WERI-Rb-1 (cell line): ENCODE data around the gene THYN1.

Source experiments
- DNase-seq: peaks from one replicate; pipeline ENCODE4 v3.0.0-alpha.2; 2020
- H3K27ac ChIP-seq: fragments of 250-450 bp; sonication (Bioruptor Pico); 2 replicates; pipeline ENCODE4 v1.5.1; 2020; ENCODE audit warnings: mild to moderate bottlenecking, moderate library complexity
- H3K27me3 ChIP-seq: fragments of 250-450 bp; sonication (Bioruptor Pico); 2 replicates; pipeline ENCODE4 v1.5.1; 2021; ENCODE audit warnings: mild to moderate bottlenecking, low read depth, moderate library complexity; ENCODE audit not compliant: insufficient read depth, severe bottlenecking
- H3K36me3 ChIP-seq: fragments of 250-450 bp; sonication (Bioruptor Pico); 2 replicates; pipeline ENCODE4 v1.5.1; 2020; ENCODE audit warnings: mild to moderate bottlenecking, moderate library complexity
- H3K4me3 ChIP-seq: 2 replicates; pipeline ENCODE4 v1.5.1; 2011; ENCODE audit warnings: low read depth, mild to moderate bottlenecking, control low read depth, low read length
- H3K9me3 ChIP-seq: fragments of 250-450 bp; sonication (Bioruptor Pico); 2 replicates; pipeline ENCODE4 v1.5.1; 2021; ENCODE audit warnings: mild to moderate bottlenecking, moderate library complexity; ENCODE audit not compliant: severe bottlenecking
- TF ChIP-seq, protein P1 (sequence below): IDR thresholded peaks from 2 replicates; pipeline ENCODE4 v1.5.1; 2011; ENCODE audit warnings: low read depth, mild to moderate bottlenecking, control low read depth, inconsistent platforms, low read length

The THYN1 gene

DNA sequence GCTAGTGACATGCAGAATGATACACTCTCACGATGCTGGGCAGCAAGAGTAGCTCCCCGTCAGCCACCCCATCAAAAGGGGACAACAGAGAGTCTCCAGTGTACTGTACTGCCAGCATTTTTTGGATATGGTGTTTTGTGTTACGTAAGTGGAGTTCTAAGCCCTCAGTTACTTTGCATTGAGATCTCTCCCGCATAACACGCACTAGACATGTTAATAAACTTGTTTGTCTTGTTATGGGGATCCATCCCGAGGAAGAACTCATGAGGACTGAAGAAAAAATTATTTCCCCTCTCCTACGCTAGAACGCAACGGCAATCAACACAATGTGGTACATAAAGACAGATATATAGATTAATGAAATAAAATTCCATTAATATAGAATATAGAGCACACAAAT lies 53.6 kb downstream of the THYN1 start:
- Histone ChIP-seq H3K36me3 (peaks cover 80% of the 10 kb centered on the region), H3K9me3 (no peaks in the 10 kb centered on the region), H3K4me3 (no peak overlapping the region), H3K27me3 (no peaks in the 10 kb centered on the region), H3K27ac (no peak overlapping the region)
- DNase-seq: no peak
- TF ChIP-seq, protein P1, sequence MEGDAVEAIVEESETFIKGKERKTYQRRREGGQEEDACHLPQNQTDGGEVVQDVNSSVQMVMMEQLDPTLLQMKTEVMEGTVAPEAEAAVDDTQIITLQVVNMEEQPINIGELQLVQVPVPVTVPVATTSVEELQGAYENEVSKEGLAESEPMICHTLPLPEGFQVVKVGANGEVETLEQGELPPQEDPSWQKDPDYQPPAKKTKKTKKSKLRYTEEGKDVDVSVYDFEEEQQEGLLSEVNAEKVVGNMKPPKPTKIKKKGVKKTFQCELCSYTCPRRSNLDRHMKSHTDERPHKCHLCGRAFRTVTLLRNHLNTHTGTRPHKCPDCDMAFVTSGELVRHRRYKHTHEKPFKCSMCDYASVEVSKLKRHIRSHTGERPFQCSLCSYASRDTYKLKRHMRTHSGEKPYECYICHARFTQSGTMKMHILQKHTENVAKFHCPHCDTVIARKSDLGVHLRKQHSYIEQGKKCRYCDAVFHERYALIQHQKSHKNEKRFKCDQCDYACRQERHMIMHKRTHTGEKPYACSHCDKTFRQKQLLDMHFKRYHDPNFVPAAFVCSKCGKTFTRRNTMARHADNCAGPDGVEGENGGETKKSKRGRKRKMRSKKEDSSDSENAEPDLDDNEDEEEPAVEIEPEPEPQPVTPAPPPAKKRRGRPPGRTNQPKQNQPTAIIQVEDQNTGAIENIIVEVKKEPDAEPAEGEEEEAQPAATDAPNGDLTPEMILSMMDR: no peak
